Gastrocnemius medialis (tissue), 4 donors: ENCODE results near the gene GTSF1L.

Source experiments
- POLR2A ChIP-seq, 2 donors: fragments of 450-650 bp; IDR thresholded peaks; one replicate each; pipeline ENCODE4 v1.6.1; 2017; ENCODE audit warnings: antibody characterized with exemption in 2 of 2, mild to moderate bottlenecking in 2 of 2, moderate library complexity in 2 of 2
- TF ChIP-seq, protein P1 (sequence below), 5 experiments: fragments of 450-650 bp in 3 of 5; fragments of 200-600 bp in 2 of 5; sonication (generic) in 2 of 5; IDR thresholded peaks in 4 of 5; conservative IDR thresholded peaks in 1 of 5; 1 replicate in 4 of 5; 2 replicates in 1 of 5; pipeline ENCODE4 v1.5.1; 2016 to 2019; ENCODE audit warnings: antibody characterized with exemption in 5 of 5, mild to moderate bottlenecking in 3 of 5, moderate library complexity in 3 of 5

DNA sequence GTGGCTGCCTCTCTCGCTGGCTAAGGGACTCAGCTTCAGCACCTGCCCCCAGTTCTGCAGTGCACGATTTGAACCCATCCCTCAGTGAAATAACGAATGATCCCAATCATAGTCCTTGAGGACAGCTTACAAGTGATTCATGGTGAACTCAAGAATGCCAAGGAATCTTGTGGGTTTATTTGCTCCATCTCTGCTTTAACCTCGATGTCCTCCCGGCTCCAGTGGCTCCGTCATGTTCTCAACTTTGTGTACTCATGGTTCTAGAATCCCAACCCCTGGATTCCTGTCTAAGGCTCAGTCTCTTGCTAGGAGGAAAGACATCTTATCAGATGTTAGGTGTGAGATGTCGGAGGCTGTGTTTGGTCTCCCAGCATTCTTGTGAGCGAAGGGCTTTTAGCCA is 29.0 kb upstream of the GTSF1L start:
- TF ChIP-seq POLR2A (IDR thresholded peaks at IDR 0.05): no peak
- TF ChIP-seq, protein P1, sequence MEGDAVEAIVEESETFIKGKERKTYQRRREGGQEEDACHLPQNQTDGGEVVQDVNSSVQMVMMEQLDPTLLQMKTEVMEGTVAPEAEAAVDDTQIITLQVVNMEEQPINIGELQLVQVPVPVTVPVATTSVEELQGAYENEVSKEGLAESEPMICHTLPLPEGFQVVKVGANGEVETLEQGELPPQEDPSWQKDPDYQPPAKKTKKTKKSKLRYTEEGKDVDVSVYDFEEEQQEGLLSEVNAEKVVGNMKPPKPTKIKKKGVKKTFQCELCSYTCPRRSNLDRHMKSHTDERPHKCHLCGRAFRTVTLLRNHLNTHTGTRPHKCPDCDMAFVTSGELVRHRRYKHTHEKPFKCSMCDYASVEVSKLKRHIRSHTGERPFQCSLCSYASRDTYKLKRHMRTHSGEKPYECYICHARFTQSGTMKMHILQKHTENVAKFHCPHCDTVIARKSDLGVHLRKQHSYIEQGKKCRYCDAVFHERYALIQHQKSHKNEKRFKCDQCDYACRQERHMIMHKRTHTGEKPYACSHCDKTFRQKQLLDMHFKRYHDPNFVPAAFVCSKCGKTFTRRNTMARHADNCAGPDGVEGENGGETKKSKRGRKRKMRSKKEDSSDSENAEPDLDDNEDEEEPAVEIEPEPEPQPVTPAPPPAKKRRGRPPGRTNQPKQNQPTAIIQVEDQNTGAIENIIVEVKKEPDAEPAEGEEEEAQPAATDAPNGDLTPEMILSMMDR (IDR thresholded peaks at IDR 0.05 in 4 of 5, conservative IDR thresholded peaks at IDR 0.05 in 1 of 5): no peak
